Measurements from ENCODE around the gene E2F2. TPM values are rescaled to one million over a fixed set of nuclear protein-coding genes. Genes with fewer than 3 reads are reported as not detected.
A peak's percentile ranks its signal among the peaks of the same experiment; 100 is the strongest.

The E2F2 gene
- total RNA-seq, 1 donor from 2014 or later, result 1.1 TPM

GRCh38 chr1:23576338-23577055 is 45.5 kb upstream of the E2F2 start:
- ATAC-seq, result peak in 1 of 2 donors; percentile 35
- Histone ChIP-seq H3K27me3 (ENCODE audit: low read depth) (no peaks in the 10 kb centered on the region), H3K9me3 (no peaks in the 10 kb centered on the region), H3K27ac (peak overlapping the region; percentile 72), H3K36me3 (no peaks in the 10 kb centered on the region), H3K4me1 (peaks cover 38% of the 10 kb centered on the region), H3K4me3 (no peak overlapping the region)
- intact Hi-C loops (cut with DNase I), result no loop called here
- no peak for TF ChIP-seq CTCF (IDR thresholded peaks at IDR 0.05)
- DNase-seq, result no peak

- Histone ChIP-seq H3K4me1 (peaks cover 38% of the 10 kb centered on the region), H3K27me3 (ENCODE audit: low read depth) (no peaks in the 10 kb centered on the region), H3K27ac (no peak overlapping the region), H3K9me3 (no peaks in the 10 kb centered on the region), H3K4me3 (no peak overlapping the region), H3K36me3 (no peaks in the 10 kb centered on the region)
- ATAC-seq (peak in 1 of 2 donors; percentile 4), DNase-seq (no peak)
- TF ChIP-seq CTCF (IDR thresholded peaks at IDR 0.05), result no peak
- intact Hi-C loops (cut with DNase I), result no loop called here
Observed at GRCh38 chr1:23575226-23575810, 44.3 kb upstream of the E2F2 start.

GRCh38 chr1:23574265-23574754 is 43.3 kb upstream of the E2F2 start:
- no peak for TF ChIP-seq CTCF (IDR thresholded peaks at IDR 0.05)
- intact Hi-C loops (cut with DNase I), result no loop called here
- no peaks in the 10 kb centered on the region for H3K27me3 ChIP-seq (ENCODE audit: low read depth)
- H3K4me1 ChIP-seq, result peaks cover 39% of the 10 kb centered on the region
- ATAC-seq, result no peak
- H3K4me3 ChIP-seq, result no peak overlapping the region
- DNase-seq, result no peak
- no peak overlapping the region for H3K27ac ChIP-seq
- no peaks in the 10 kb centered on the region for H3K9me3 ChIP-seq
- no peaks in the 10 kb centered on the region for H3K36me3 ChIP-seq

- Histone ChIP-seq H3K27me3 (ENCODE audit: low read depth) (no peaks in the 10 kb centered on the region), H3K4me3 (no peak overlapping the region), H3K9me3 (no peaks in the 10 kb centered on the region), H3K27ac (no peak overlapping the region), H3K4me1 (peaks cover 39% of the 10 kb centered on the region), H3K36me3 (no peaks in the 10 kb centered on the region)
- intact Hi-C loops (cut with DNase I), result no loop called here
- no peak for ATAC-seq
- no peak for DNase-seq
- TF ChIP-seq CTCF (IDR thresholded peaks at IDR 0.05), result no peak
Observed at GRCh38 chr1:23573574-23574182, 42.6 kb upstream of the E2F2 start.

GRCh38 chr1:23571465-23571864 is 40.4 kb upstream of the E2F2 start:
- no peak for DNase-seq
- no peak overlapping the region for H3K4me3 ChIP-seq
- no peaks in the 10 kb centered on the region for H3K27me3 ChIP-seq (ENCODE audit: low read depth)
- ATAC-seq, result no peak
- H3K9me3 ChIP-seq, result no peaks in the 10 kb centered on the region
- H3K27ac ChIP-seq, result no peak overlapping the region
- no peaks in the 10 kb centered on the region for H3K36me3 ChIP-seq
- no peak for TF ChIP-seq CTCF (IDR thresholded peaks at IDR 0.05)
- intact Hi-C loops (cut with DNase I), result no loop called here
- H3K4me1 ChIP-seq, result peaks cover 24% of the 10 kb centered on the region
